ENCODE results near the gene TBC1D22A. TPM values are rescaled to one million over a fixed set of nuclear protein-coding genes. Genes with fewer than 3 reads are reported as not detected.

The TBC1D22A gene
- total and polyA plus RNA-seq, 9 of the 15 experiments (the other 6 are each of a cell fraction or from before 2014, with no cell fraction given), result 0.20 to 11.5 (median 5.2) TPM

GRCh38 chr22:46894851-46895640, 132.6 kb downstream of the TBC1D22A start:
- Histone ChIP-seq H3K9ac (ENCODE audit: insufficient read depth in 1 of 2, low read depth in 2 of 2, low read length in 2 of 2) (peak overlapping the region in 1 of 2 experiments; percentile 17; a peak in 2 of 4 replicates), H4K20me1 (replicated peaks; ENCODE audit: control insufficient read depth, insufficient read depth, low read length) (no peaks in the 10 kb centered on the region), H3K9me3 (replicated peaks; ENCODE audit: control insufficient read depth, insufficient read depth, low read depth, low read length) (no peaks in the 10 kb centered on the region), H3K36me3 (ENCODE audit: control insufficient read depth, insufficient read depth, low read length) (peaks cover 5% of the 10 kb centered on the region; the same call in 1 of the 3 replicates), H3K9me1 (ENCODE audit: control insufficient read depth, insufficient read depth, low read length) (no peaks in the 10 kb centered on the region), H3K4me3 (no peak overlapping the region), H2AFZ (ENCODE audit: low read depth, low read length) (no peak overlapping the region), H3K4me1 (replicated peaks in 1 of 2; ENCODE audit: control insufficient read depth in 2 of 2, insufficient read depth in 2 of 2, low read length in 2 of 2) (peaks cover 14% of the 10 kb centered on the region in 2 experiments; a peak in 4 of 5 replicates), H3K4me2 (ENCODE audit: insufficient read depth, low read length) (peak overlapping the region; percentile 47; the same call in 1 of the 2 replicates), H3K27me3 (ENCODE audit: control insufficient read depth in 2 of 2, insufficient read depth in 2 of 2, low read length in 2 of 2) (no peaks in the 10 kb centered on the region), H3K27ac (ENCODE audit: extremely low read depth, low read depth, low read length) (peak overlapping the region; percentile 19; the same call in 2 of the 3 replicates), H3K79me2 (ENCODE audit: control insufficient read depth, insufficient read depth, low read length) (no peaks in the 10 kb centered on the region)
- FAIRE-seq (peak; percentile 19), DNase-seq (ENCODE audit: extremely low read depth in 1 of 4, low spot score in 3 of 4) (no peak), ATAC-seq (no peak)
- ChIA-PET POLR2A (interaction anchor here (1.0 kb wide), 1 partner anchor 424 kb away, joined by 3 read pairs; no protein-coding TSS in a partner anchor), CTCF (ENCODE audit: low intra/inter-chr PET ratio) (no interaction called here)
- in situ Hi-C loops (cut with MboI) (no loop called here), intact Hi-C loops (cut with micrococcal nuclease) (no loop called here)
- no TSS peak for BruUV-seq (replicated peaks)
- 75% methylated on average over 12 of the region's 15 CpGs for WGBS (ENCODE audit: insufficient coverage, low coverage, missing lambda C conversion rate)
- TF ChIP-seq, protein P1, sequence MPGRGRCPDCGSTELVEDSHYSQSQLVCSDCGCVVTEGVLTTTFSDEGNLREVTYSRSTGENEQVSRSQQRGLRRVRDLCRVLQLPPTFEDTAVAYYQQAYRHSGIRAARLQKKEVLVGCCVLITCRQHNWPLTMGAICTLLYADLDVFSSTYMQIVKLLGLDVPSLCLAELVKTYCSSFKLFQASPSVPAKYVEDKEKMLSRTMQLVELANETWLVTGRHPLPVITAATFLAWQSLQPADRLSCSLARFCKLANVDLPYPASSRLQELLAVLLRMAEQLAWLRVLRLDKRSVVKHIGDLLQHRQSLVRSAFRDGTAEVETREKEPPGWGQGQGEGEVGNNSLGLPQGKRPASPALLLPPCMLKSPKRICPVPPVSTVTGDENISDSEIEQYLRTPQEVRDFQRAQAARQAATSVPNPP (IDR thresholded peaks at IDR 0.05; ENCODE audit: borderline replicate concordance, insufficient read depth, insufficient read length), result no peak
- TF ChIP-seq PHB (CRISPR knock-in tag; IDR thresholded peaks at IDR 0.05) (no peak), ZNF24 (IDR thresholded peaks at IDR 0.05) (no peak), RFX1 (IDR thresholded peaks at IDR 0.05) (no peak), ZKSCAN3 (CRISPR knock-in tag; IDR thresholded peaks at IDR 0.05) (no peak), ARHGAP35 (IDR thresholded peaks at IDR 0.05; ENCODE audit: partially characterized antibody) (no peak), HDAC3 (IDR thresholded peaks at IDR 0.05; ENCODE audit: borderline replicate concordance, partially characterized antibody) (no peak), HMG20A (CRISPR knock-in tag; conservative IDR thresholded peaks at IDR 0.05) (no peak), IFI16 (CRISPR knock-in tag; IDR thresholded peaks at IDR 0.05) (no peak), ZNF77 (CRISPR knock-in tag; IDR thresholded peaks at IDR 0.05) (no peak), ELK1 (CRISPR knock-in tag; IDR thresholded peaks at IDR 0.05) (no peak), C11orf30 (IDR thresholded peaks at IDR 0.05; ENCODE audit: low read depth) (no peak)
- TF ChIP-seq, protein P2, sequence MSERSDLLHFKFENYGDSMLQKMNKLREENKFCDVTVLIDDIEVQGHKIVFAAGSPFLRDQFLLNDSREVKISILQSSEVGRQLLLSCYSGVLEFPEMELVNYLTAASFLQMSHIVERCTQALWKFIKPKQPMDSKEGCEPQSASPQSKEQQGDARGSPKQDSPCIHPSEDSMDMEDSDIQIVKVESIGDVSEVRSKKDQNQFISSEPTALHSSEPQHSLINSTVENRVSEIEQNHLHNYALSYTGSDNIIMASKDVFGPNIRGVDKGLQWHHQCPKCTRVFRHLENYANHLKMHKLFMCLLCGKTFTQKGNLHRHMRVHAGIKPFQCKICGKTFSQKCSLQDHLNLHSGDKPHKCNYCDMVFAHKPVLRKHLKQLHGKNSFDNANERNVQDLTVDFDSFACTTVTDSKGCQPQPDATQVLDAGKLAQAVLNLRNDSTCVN (CRISPR knock-in tag; IDR thresholded peaks at IDR 0.05), result no peak
- TF ChIP-seq, protein P3, sequence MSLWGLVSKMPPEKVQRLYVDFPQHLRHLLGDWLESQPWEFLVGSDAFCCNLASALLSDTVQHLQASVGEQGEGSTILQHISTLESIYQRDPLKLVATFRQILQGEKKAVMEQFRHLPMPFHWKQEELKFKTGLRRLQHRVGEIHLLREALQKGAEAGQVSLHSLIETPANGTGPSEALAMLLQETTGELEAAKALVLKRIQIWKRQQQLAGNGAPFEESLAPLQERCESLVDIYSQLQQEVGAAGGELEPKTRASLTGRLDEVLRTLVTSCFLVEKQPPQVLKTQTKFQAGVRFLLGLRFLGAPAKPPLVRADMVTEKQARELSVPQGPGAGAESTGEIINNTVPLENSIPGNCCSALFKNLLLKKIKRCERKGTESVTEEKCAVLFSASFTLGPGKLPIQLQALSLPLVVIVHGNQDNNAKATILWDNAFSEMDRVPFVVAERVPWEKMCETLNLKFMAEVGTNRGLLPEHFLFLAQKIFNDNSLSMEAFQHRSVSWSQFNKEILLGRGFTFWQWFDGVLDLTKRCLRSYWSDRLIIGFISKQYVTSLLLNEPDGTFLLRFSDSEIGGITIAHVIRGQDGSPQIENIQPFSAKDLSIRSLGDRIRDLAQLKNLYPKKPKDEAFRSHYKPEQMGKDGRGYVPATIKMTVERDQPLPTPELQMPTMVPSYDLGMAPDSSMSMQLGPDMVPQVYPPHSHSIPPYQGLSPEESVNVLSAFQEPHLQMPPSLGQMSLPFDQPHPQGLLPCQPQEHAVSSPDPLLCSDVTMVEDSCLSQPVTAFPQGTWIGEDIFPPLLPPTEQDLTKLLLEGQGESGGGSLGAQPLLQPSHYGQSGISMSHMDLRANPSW (CRISPR knock-in tag; IDR thresholded peaks at IDR 0.05), result no peak

Data from K562 (cell line).